ENCODE measurements around the gene C1QTNF8.
A peak's percentile ranks its signal among the peaks of the same experiment; 100 is the strongest.

The C1QTNF8 gene

GRCh38 chr16:1127101-1127500 is 31.1 kb upstream of the C1QTNF8 start:
- DNase-seq (ENCODE audit: low read depth): no peak

GRCh38 chr16:1126586-1126985 is 30.5 kb upstream of the C1QTNF8 start:
- DNase-seq (ENCODE audit: low read depth): no peak

DNA sequence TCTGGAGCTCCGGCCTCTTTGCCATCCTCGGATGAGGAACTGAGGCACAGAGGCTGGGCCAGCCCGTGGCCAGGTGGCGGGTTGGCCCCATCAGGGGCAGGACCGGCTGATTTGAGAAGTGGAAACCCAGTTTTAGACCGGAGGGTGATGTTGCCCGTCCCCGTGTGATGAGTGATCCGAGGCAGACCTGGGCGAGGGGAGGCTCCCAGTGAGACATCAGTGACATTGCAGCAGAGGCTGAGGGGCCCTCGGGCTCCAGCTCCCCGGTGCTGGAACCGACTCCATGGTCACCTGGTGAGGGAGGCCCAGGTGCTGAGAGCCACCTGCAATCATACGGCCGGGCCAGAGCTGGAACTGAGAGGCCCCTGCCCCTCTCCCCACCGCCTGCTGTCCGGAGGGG is 30.0 kb upstream of the C1QTNF8 start:
- DNase-seq (ENCODE audit: low read depth): no peak

- DNase-seq (ENCODE audit: low read depth): no peak
Observed at GRCh38 chr16:1125471-1125870, 29.4 kb upstream of the C1QTNF8 start.

- DNase-seq (ENCODE audit: low read depth): no peak
Observed at GRCh38 chr16:1124795-1125194, 28.8 kb upstream of the C1QTNF8 start.

GRCh38 chr16:1124291-1124690 is 28.2 kb upstream of the C1QTNF8 start:
- DNase-seq (ENCODE audit: low read depth): no peak

DNA sequence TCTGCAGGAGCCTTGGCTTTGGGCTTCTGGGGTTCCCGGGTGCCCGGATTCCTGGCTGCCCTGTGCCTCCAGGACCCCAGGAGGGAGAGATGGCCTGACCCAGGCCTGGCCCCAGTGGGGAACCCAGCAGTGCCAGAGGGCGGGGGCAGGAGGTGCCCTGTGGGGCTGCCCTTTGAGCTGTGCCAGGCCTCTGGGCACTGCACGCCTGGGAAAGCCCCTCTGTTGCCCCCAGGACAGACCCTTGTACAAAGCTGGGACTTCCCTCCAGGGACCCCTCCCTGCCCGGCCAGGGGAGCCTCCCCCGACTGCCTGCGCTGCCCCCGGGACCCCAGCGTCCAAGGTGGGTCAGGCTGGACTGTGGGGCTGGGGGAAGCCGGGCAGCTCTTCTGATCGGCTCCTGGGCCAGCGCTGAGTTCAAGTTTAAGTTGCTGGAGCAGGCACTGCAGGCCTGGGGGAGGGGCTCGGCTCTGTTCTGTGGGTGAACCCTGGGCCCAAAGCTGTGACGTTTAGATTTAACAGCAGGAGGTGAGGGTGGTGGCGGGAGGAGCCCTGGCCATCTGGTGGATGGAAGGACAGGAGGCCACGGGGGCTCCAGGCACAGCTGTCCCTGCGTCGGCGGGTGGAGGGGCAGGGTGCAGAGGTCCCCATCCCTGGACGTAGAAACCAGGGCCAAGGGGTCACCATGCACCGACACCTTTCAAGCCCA is 27.6 kb upstream of the C1QTNF8 start:
- DNase-seq (ENCODE audit: low read depth): no peak

- no peak for DNase-seq (ENCODE audit: low read depth)
Observed at GRCh38 chr16:1122398-1122765, 26.3 kb upstream of the C1QTNF8 start.

DNA sequence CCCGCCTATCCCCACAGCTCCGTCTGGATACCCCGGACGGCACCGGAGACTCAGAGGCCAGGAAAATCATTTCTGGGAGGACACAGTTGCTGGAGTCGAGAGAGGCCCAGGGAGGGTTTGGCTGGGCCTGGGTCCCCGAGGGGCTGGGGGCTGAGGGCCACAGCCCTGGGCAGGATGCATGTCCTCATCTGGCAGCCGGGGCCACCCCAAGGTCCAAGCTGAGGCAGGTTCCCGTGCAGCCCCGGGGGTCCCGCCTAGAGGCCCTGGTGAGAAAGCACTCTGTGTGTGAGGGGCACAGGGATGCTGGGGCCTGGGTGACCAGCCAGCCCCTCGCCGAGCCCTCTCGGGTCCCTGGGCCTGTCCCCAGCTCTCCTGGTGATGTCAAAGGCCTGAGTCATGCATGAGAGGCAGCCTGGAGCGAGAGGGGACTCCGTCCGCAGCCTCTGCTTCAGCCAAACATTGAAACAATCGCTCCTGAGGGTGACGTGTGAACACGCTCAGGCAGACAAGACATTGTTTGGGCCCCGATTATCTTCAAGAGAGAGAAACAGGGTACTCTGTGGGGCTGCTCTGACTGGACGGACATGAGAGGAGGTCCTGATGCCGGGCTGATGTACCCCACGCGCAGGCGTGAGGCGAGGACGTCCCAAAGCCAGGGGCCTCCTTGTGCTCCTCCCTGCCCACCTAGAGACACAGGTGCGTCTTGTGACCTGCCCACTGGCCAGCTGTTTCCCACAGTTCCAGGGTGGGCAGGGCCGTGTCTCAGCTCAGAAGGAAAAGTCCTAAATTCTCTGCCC is 25.8 kb upstream of the C1QTNF8 start:
- no peak for DNase-seq (ENCODE audit: low read depth)

DNA sequence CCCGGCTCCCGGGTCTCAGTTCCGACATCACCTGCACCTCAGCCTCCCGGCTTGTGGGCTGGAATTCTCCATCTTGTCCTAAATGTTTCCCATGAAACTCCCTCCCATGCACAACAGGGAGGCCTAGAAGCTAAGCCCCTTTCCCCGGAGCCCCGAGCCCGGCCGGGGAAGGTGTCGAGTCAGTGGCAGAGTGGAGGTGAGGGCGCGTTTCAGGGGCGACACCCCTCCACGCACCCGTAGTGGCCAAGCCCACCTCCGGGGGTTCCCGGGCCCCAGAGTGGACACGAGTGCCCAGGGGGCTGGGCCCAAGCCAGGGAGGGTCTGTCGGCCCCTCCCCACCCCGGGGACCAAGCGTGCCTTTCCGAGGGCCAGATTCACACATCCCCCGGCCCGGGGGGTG is 25.0 kb upstream of the C1QTNF8 start:
- no peak for DNase-seq (ENCODE audit: low read depth)

DNA sequence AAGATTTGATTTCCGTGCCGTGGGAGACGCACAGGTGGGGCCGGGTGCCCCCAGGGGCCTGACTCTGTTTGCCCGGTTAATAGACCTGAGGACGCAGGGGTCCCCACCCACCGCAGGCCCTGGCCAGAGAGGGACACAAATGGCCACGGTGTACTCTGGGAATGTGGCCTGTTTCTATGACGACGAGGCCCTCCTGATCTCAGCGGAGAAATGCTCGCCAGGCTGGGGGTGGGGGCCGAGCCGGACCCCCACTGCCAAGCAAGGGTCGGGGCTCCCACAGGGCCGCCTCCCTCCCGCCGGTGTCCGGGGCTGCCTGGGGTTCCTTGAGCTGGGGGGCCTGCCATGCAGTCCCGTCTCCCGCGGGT is 24.5 kb upstream of the C1QTNF8 start:
- DNase-seq (ENCODE audit: low read depth): no peak

GRCh38 chr16:1119766-1120576 is 23.9 kb upstream of the C1QTNF8 start:
- peak; percentile 91 for DNase-seq (ENCODE audit: low read depth)

DNA sequence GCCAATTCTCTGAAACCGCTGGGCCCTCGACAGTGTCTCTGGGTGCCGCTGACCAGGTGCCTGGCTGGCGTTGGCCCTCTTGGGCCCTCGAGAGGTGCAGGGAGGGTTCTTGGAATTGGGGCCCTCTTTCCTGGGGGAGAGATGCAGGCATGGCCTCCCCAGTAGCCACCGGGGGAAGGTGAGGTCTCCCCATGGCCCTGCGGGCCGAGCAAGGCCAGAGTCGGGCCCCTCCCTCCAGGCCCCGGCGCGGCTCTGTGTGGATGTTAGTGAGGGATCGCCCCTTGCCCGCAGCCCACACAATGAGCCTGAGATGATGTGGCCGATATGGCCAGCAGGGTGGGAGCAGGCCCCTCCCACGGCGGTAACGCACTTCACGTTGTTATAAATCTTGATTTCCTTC is 23.1 kb upstream of the C1QTNF8 start:
- DNase-seq (ENCODE audit: low read depth): no peak

DNA sequence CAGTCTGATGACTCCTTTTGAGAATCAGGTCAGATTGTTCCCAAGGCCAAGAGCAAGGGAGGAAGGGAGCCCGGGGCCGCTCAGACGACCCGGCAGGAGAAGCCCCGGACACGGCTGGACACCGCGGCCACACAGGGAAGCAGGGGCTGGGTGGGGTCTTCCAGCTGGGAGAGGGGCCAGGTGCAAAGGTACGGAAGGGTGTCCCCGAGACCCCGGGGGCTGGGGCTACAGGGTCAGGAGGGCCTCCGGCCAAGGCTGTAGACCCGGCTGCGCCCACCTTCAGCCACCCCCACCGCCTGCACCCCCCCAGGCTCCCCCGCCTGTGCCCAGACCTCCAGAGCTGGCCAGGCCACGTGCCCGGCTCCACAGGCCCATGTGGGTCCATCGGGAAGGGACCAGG is 21.9 kb upstream of the C1QTNF8 start:
- DNase-seq (ENCODE audit: low read depth): no peak

- no peak for DNase-seq (ENCODE audit: low read depth)
Observed at GRCh38 chr16:1117176-1117900, 21.3 kb upstream of the C1QTNF8 start.

GRCh38 chr16:1116693-1117077 is 20.6 kb upstream of the C1QTNF8 start:
- DNase-seq (ENCODE audit: low read depth): no peak

DNA sequence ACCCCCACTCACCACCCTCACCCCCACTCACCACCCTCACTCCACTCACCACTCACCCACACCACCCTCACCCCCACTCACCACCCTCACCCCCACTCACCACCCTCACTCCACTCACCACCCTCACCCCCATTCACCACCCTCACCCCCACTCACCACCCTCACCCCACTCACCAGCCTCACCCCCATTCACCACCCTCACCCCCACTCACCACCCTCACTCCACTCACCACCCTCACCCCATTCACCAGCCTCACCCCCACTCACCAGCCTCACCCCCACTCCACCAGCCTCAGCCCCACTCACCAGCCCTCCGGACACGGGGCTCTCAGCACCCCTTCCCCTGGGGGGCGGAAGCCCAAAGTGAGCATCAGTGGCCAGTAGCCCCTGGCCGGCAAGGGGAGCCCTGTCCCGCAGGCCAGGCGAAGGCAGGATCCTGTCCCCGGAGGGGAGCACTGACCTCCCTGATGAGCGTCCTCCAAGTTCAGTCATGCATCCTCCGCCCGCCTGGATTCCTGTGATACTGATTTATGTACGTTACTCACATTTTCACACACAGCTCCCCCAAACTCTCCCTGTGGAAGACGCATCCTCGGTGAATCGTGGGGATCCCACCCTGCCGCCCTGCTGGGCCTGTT is 18.0 kb upstream of the C1QTNF8 start:
- DNase-seq (ENCODE audit: low read depth): no peak

DNA sequence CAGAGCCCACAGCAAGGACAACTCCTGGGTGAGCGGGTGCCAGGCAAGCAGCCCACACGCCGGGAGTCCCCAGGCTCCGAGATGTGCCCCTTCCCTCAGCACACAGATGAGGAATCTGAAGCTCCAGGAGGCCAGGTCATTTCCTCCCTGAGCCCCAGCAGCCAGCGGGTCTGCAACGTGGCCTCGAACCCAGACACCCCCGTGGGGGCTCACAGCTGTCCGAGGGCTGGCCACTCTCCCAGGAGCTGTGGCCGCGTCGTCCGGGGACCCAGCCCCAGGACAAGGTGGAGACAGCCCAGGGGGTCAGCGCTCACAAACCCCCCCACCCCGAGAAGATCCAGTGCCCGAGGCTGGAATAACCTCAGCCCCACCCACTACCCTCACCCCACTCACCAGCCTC is 17.4 kb upstream of the C1QTNF8 start:
- DNase-seq (ENCODE audit: low read depth): no peak

DNA sequence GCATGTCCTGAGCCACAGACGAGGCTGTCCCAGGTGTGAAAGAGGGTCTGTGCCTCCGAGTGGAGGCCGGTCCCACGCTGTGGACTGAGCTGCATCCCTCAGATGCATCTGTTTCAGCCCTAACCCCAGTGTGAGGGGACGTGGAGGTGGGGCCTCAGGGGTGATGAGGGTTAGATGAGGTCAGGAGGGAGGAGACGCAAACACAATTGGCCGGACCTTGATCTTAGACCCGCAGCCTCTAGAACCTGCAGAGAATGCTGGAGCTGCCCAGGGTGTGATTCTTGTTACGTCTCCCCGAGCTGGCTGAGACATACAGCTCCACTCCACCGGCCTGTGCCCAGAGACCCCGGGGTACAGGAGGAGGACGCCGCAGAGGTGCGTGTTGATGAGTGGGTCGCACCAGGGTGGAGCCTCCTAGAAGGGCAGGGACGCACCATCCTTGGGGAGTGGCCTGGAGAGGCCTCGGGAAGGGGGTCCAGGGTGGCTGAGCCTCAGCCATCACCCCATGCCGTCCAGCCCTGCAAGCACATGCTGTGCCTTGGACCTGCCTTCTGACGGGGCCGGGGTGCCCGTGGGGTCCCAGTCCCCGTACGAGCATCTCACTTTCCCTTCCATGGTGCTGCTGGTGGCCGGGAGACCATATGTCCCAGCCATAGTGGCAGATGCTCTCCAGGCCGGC is 16.6 kb upstream of the C1QTNF8 start:
- DNase-seq (ENCODE audit: low read depth): no peak

DNA sequence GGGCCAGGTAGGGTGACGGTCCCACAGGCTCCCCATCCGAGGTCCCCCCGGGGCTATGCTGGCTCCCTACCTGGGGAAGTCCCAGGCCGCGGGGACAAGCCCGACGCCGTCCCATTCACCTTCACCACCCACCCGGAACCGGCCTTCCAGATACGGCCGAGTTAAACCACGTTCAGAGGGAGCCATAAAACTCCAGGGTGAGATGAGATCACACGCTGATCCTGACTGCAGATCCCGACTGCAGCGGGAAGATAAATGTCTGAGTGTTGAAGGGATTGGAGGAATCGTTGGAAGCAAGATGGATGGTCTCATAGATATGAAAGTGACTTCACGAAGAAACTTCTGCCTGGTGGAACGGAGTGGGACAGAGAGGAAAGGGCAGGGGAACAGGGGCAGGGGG is 13.6 kb upstream of the C1QTNF8 start:
- no peak for DNase-seq (ENCODE audit: low read depth)
